K562 (cell line): ENCODE measurements around the gene EEF2. TPM values are rescaled to one million over a fixed set of nuclear protein-coding genes. Genes with fewer than 3 reads are reported as not detected.

Experiments
- C11orf30 ChIP-seq: fragments of 450-650 bp; IDR thresholded peaks from 2 replicates; pipeline ENCODE4 v1.6.1; 2016; ENCODE audit warnings: low read depth, mild to moderate bottlenecking
- FOS ChIP-seq: IDR thresholded peaks from 3 replicates; pipeline ENCODE4 v1.6.1; 2011; ENCODE audit not compliant: insufficient read length; ENCODE audit errors: extremely low read depth
- JUND ChIP-seq, 2 experiments: IDR thresholded peaks; 2 replicates in 1 of 2; 3 replicates in 1 of 2; pipeline ENCODE4 v1.6.1; 2011; ENCODE audit warnings: borderline replicate concordance in 2 of 2, low read depth in 2 of 2, low read length in 2 of 2, improper control_type of control experiment in 1 of 2, missing biosample characterization in 1 of 2, missing genetic modification characterization in 1 of 2, missing genetic modification reagents in 1 of 2
- NR3C1 ChIP-seq: sonication (generic); formaldehyde crosslinking; IDR thresholded peaks from 2 replicates; pipeline ENCODE4 v1.8.1; 2022; ENCODE audit warnings: missing genetic modification reagents
- POLR3G ChIP-seq: IDR thresholded peaks from 2 replicates; pipeline ENCODE4 v1.6.1; 2011; ENCODE audit not compliant: insufficient read length, insufficient replicate concordance; ENCODE audit errors: extremely low read depth
- SPI1 ChIP-seq: IDR thresholded peaks from 2 replicates; pipeline ENCODE4 v1.6.1; 2011; ENCODE audit warnings: low read depth, low read length, control low read depth, borderline replicate concordance
- polyA plus RNA-seq, 8 experiments: library from polyadenylated mRNA; depleted of rRNA in 4 of 8; stranded (reverse) in 5 of 8; unstranded in 3 of 8; fragments of >200 nt; fragmentation: Nextera tagmentation in 2 of 8; fragmentation: Illumina TruSeq in 1 of 8; extraction: Ambion mirVana in 2 of 8; extraction: Trizol in 1 of 8; gene quantifications; 2 replicates each; pipeline versions ENCODE4 v1.2.1 to v1.2.3, GENCODE V29; 2011 to 2014; ENCODE audit warnings: inconsistent platforms in 1 of 8, missing spikeins in 1 of 8
- total RNA-seq, 7 experiments: library from RNA; depleted of rRNA in 6 of 7; stranded (reverse); fragments of >200 nt in 6 of 7; fragmentation: Illumina TruSeq in 2 of 7; extraction: Trizol in 2 of 7; gene quantifications; 2 replicates each; pipeline versions ENCODE4 v1.2.1 to v1.2.3, GENCODE V29; 2011 to 2021; ENCODE audit warnings: low replicate concordance in 1 of 7
- TF ChIP-seq, protein P1 (sequence below): fragments of 250-450 bp; sonication (Bioruptor Pico); IDR thresholded peaks from 2 replicates; pipeline ENCODE4 v1.9.0; 2021; ENCODE audit warnings: mild to moderate bottlenecking

Gene EEF2
- total and polyA plus RNA-seq, 9 of the 15 experiments (the other 6 are each of a cell fraction or from before 2014, with no cell fraction given) = 372 to 3,003 (median 1,453) TPM

DNA sequence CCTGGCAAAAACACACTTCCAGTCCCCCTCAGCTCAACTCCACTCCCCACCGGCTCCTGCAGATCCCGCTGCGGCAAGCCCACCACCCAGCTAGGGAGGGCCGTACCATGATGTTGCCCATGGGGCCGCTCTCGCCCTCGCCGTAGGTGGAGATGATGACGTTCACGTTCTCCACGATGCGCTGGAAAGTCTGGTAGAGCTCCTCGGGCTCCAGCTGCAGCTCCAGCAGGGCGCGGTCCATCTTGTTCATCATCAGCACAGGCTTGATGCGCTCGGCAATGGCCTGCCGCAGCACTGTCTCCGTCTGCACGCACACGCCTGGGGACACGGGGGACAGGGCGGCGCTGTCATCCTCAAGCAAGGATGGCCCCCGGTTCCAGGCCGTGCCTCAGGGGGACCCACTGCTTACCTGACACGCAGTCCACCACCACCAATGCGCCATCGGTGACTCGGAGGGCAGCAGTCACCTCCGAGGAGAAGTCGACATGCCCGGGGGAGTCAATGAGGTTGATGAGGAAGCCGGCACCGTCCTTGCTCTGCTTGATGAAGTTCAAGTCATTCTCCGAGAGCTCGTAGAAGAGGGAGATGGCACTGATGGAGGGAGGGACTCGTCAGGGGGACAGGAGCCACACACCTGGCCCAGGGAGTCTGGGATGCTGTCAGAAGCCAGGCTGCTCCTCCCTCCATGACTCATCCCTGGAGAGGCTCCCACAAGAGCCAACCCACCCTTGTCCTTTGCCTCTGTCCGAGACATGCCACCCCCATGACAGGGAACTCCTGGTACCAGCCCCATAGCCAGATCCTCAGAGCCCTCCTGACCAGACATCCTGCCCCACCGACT, 2.3 kb downstream of the EEF2 start (continued):
- TF ChIP-seq SPI1 (no peak), NR3C1 (CRISPR knock-in tag) (0 out of 2 replicates have a peak, but pooled peaks have one; percentile 53), POLR3G (no peak), JUND (IDR thresholded peaks at IDR 0.05; ENCODE audit: borderline replicate concordance, low read depth, low read length) (no peak), JUND (tag; IDR thresholded peaks at IDR 0.05; ENCODE audit: borderline replicate concordance, low read depth, low read length) (no peak), FOS (no peak), C11orf30 (no peak)
- TF ChIP-seq, protein P1, sequence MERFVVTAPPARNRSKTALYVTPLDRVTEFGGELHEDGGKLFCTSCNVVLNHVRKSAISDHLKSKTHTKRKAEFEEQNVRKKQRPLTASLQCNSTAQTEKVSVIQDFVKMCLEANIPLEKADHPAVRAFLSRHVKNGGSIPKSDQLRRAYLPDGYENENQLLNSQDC = no peak
